GM12875 (cell line): ENCODE measurements around the gene NPTX1.

ENCODE experiments used
- H3K4me3 ChIP-seq: one replicate; pipeline ENCODE4 v1.5.1; 2011; ENCODE audit warnings: low read depth, low read length, control low read depth
- CTCF ChIP-seq: IDR thresholded peaks from 2 replicates; pipeline ENCODE4 v1.5.1; 2011; ENCODE audit warnings: low read depth, mild to moderate bottlenecking, control low read depth, inconsistent platforms, low read length, moderate library complexity, borderline replicate concordance; ENCODE audit not compliant: insufficient read depth

Gene NPTX1

GRCh38 chr17:80445726-80446110, 30.7 kb downstream of the NPTX1 start:
- TF ChIP-seq CTCF, result no peak
- H3K4me3 ChIP-seq, result no peak overlapping the region

- no peak overlapping the region for H3K4me3 ChIP-seq
- TF ChIP-seq CTCF, result no peak
Measured at GRCh38 chr17:80445007-80445725, 31.2 kb downstream of the NPTX1 start.

- no peak for TF ChIP-seq CTCF
- H3K4me3 ChIP-seq, result no peak overlapping the region
Measured at GRCh38 chr17:80444644-80444979, 31.8 kb downstream of the NPTX1 start.

- H3K4me3 ChIP-seq, result no peak overlapping the region
- no peak for TF ChIP-seq CTCF
Measured at GRCh38 chr17:80443916-80444643, 32.3 kb downstream of the NPTX1 start.

GRCh38 chr17:80443498-80443897, 32.9 kb downstream of the NPTX1 start:
- no peak overlapping the region for H3K4me3 ChIP-seq
- no peak for TF ChIP-seq CTCF

GRCh38 chr17:80442764-80443163, 33.6 kb downstream of the NPTX1 start:
- TF ChIP-seq CTCF, result no peak
- H3K4me3 ChIP-seq, result no peak overlapping the region

GRCh38 chr17:80442323-80442659, 34.1 kb downstream of the NPTX1 start:
- no peak overlapping the region for H3K4me3 ChIP-seq
- no peak for TF ChIP-seq CTCF
